Hematopoietic multipotent progenitor cell treated with erythropoietin and hydrocortisone succinate and interleukin-3 and kit ligand, for 8 days (in vitro differentiated cells): ENCODE results near the gene PRPF4.

ENCODE experiments used
- DNase-seq: peaks from one replicate; pipeline ENCODE4 v3.0.0-alpha.2; 2015

The PRPF4 gene

DNA sequence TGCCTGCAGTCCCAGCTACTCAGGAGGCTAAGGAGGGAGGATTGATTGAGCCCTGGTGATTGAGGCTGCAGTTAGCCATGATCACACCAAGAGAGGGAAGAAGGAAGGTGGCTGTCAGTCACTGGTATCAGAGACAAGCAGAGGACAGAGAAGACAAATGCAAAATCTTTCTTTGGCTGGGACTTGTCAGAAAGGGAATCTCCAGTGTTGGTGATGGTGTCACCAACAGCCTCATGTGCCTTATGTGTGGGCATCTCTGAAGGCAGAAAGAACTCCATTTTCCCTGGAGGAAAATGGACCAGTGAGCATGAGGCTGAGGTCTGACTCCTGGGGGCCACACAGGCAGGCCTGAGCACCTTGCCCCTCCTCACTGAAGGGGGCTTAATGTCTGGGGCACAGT lies 39.8 kb downstream of the PRPF4 start:
- DNase-seq, result no peak

DNA sequence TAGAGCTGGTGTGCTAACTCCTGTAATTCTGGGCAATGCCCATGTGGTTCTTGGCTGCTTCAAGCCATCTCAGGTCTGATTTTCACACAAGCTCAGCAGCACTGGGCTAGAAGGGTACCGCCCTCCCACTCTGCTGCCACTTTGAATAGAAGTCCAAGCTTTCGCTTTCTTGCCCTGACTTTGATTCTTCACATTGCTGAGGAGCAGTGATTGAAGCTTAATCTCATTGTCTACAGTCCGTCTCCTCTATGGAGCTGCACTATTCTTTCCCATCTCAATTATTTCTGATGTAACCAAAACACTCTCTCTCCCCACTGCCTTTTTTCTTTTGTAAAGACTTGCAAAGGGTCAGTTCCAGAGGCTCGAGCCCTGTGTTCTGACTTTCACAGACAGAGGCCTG lies 40.6 kb downstream of the PRPF4 start:
- no peak for DNase-seq

DNA sequence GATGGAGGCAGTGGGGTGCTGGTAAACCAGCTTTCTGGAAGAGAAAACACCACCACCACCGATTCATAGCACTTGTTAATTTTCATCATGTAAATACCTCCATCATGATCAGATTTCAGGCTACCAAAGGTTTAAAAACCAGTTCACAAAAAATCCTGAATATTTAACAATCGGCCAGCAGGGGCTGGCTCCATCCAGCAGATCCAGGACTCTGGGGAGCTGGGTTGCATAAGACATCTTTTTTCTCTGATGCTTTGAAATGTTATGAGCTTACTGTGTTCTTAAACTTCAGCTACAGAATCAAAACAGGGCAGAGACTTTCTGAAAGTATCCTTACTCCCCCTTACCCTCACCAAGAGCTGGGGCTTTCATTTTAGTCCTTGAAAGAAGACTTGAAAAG lies 42.3 kb downstream of the PRPF4 start:
- DNase-seq, result no peak

GRCh38 chr9:113319054-113319453 lies 43.6 kb downstream of the PRPF4 start:
- no peak for DNase-seq

DNA sequence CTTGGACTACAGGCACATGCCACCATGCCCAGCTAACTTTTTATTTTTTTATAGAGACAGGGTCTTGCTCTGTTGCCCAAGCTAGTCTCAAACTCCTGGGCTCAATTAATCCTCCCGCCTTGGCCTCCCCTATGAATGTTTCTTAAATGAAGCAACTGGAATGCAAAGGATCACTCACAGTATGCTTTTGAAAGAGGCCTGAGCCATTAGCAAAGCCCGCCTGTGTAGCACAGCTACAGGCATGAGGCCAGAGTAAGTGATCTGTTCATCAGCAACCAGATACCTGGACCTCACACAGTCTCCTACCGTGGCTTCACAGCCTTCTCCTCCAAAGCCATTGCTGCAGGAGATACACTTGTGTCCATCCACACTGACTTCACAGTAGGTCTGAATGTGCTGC lies 44.6 kb downstream of the PRPF4 start:
- no peak for DNase-seq

DNA sequence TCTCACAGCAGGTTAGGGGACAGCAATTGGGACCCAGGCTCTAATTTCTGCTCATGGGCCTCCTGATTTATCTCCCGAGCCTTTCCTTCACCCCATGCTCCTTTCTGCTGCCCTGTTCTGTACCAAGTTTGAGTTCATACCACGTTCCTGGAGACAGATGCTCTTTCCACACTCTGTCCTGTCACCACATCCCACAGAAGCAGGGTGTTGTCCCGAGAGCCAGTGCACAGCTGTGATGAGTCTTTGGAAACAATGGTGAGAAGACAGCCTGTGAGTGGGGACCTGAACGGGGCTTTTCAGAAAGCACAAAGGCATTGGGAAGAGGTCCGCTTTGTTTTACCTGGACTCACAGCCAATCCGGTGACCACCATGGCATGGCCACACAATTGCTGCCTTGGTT lies 47.2 kb downstream of the PRPF4 start:
- DNase-seq, result no peak

GRCh38 chr9:113326230-113326629 lies 50.8 kb downstream of the PRPF4 start:
- no peak for DNase-seq

DNA sequence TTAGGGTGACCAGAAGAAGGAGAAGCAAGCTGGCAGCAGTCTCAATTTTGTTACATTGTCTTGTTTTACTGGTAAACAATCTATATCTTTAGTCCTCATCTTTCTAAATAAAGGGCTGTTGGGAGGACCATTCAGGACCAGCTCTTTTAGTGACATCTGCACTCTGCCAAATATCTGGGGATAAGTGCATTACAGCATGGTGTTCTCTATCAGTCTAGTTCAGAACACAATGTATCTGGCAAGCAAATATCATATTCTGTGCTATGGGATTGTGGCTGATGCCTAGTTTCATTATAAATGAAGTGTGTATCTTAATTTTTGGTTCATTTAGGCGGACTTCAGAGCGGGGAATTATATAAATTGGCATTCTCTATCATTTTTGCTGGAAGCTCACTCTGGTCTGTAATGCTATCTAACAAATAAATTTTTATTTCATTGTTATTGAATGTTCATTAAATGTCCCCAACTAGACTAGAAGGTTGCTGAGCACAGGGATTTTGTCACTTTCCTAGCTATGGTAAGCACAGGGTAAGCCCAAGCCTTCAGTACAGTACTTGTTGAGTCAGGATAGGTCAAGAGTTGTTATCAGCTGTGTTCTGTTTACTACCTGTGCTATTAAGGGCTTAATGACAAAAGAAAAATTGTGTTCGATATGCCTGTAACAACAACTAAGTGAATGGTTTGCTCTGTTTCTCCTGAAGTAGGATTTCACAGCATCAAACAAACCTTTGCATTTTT lies 52.8 kb downstream of the PRPF4 start:
- no peak for DNase-seq

DNA sequence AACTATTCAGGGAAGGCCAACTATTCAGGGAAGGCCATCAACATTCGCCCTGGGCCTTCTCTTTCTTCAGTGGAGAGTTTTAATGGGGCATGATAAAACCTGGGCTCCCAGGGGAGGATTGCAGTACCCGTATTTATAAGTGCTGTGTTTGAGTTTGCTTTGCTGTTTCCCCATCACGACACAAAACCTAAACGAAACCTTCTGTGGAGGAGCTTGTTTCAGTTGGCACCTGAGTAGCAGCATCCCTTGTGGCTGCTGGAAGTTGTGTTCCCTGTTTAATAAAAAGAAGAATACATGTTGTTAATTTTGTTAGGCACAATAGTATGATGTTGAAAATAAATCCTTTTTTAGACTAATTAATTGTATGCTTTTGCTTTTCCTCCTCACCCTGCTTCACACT lies 56.3 kb downstream of the PRPF4 start:
- no peak for DNase-seq

- no peak for DNase-seq
These were observed 62.3 kb downstream of the PRPF4 start for GRCh38 chr9:113337714-113338113.

DNA sequence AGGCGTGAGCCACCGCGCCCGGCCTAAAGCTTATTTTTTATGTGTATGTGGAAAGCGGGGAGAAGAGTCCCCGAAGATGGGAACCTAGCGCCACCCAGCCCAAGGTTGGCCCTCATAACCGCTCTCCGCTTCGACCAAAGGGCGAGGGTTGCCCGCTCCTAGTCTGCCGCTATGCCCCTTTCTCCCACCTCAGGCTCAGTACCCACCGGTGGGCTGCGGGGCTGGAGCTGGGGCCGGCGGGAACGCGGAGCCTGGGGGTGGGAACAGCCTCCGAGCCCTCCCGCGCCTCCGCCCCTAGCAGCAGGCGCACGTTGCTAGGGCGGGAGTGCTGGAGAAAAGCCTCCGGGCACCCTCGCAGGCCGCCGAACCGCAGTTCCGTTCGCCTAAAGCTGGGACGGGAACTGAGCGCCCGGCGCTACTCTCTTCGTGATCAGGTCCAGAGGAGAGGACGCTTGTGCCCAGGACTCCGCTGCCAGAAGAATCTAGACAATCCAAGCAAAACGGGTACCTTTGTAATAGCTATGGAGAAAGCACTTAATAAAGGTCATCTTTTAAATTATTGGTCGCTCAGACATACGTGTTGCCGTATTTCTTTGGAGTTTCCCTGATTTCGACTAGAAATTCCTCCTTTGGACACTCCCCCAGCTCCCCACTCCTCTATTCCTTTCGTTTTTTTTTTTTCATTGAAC lies 64.7 kb downstream of the PRPF4 start, which contains the start of gene WDR31:
Gene WDR31, minus strand, starts transcription at position 265 of the 689 bp plus-strand sequence. CDS start 8,253 bp downstream, outside the sequence.
- DNase-seq, result peak; percentile 87

GRCh38 chr9:113341712-113342410 lies 66.4 kb downstream of the PRPF4 start:
- DNase-seq, result peak; percentile 96
